Vagina (tissue), 2 donors: Measurements from ENCODE around the gene CFDP1.

ENCODE experiments used
- CTCF ChIP-seq, 3 experiments: fragments of 450-650 bp in 2 of 3; fragments of 200-600 bp in 1 of 3; sonication (generic) in 1 of 3; IDR thresholded peaks; one replicate each; pipeline ENCODE4 v1.5.1; 2017 to 2019; ENCODE audit warnings: antibody characterized with exemption in 3 of 3, mild to moderate bottlenecking in 2 of 3, moderate library complexity in 2 of 3
- POLR2A ChIP-seq, 2 donors: fragments of 450-650 bp; IDR thresholded peaks; one replicate each; pipeline ENCODE4 v1.6.1; 2017; ENCODE audit warnings: antibody characterized with exemption in 2 of 2, mild to moderate bottlenecking in 2 of 2, moderate library complexity in 2 of 2
- POLR2AphosphoS5 ChIP-seq, 2 donors: sonication (generic); formaldehyde crosslinking; IDR thresholded peaks; one replicate each; pipeline ENCODE4 v1.9.0; 2017; ENCODE audit warnings: antibody characterized with exemption in 2 of 2, mild to moderate bottlenecking in 2 of 2, low read depth in 1 of 2; ENCODE audit not compliant: insufficient read depth in 1 of 2

- TF ChIP-seq CTCF (IDR thresholded peaks at IDR 0.05): no peak
- no peak for TF ChIP-seq POLR2AphosphoS5 (IDR thresholded peaks at IDR 0.05; ENCODE audit: insufficient read depth in 1 of 2, low read depth in 1 of 2)
- no peak for TF ChIP-seq POLR2A (IDR thresholded peaks at IDR 0.05)
Observed at GRCh38 chr16:75383141-75383540, 50.2 kb downstream of the CFDP1 start.
